SU-DHL-6 (cell line): Measurements from ENCODE around the gene SEC63.
"Not testable (repeated sequence)": the region's sequence is repeated elsewhere in the genome, so short reads cannot be mapped to it uniquely, and the experiment has no call there.

Experiments
- H2AFZ ChIP-seq: fragments of 200-600 bp; sonication (generic); 2 replicates; pipeline ENCODE4 v1.6.1; 2014; ENCODE audit warnings: low read depth, mild to moderate bottlenecking, moderate library complexity, mixed read lengths, antibody characterized with exemption, low read length; ENCODE audit not compliant: severe bottlenecking
- H3F3A ChIP-seq: fragments of 200-600 bp; shearing (Covaris generic); 2 replicates; pipeline ENCODE4 v1.6.0; 2016; ENCODE audit warnings: antibody characterized with exemption, mild to moderate bottlenecking; ENCODE audit not compliant: insufficient read depth
- H3K27ac ChIP-seq: fragments of 200-600 bp; sonication (generic); 2 replicates; pipeline ENCODE4 v1.5.1; 2016; ENCODE audit warnings: low read depth, mild to moderate bottlenecking, low read length, moderate library complexity, mixed read lengths
- H3K27me3 ChIP-seq: fragments of 200-600 bp; sonication (generic), shearing (Covaris generic); 2 replicates; pipeline ENCODE4 v1.6.0; 2014; ENCODE audit warnings: mild to moderate bottlenecking, low read length
- H3K36me3 ChIP-seq: fragments of 200-600 bp; sonication (generic); 2 replicates; pipeline ENCODE4 v1.6.1; 2014; ENCODE audit warnings: mild to moderate bottlenecking, low read length, mixed read lengths
- H3K4me2 ChIP-seq: fragments of 300-600, 200-600 bp; shearing (Covaris generic), sonication (generic); 2 replicates; pipeline ENCODE4 v1.6.0; 2014; ENCODE audit warnings: low read length, low read depth, mild to moderate bottlenecking; ENCODE audit not compliant: poor library complexity, severe bottlenecking
- H3K4me3 ChIP-seq: fragments of 200-600 bp; sonication (generic); 2 replicates; pipeline ENCODE4 v1.5.1; 2014; ENCODE audit warnings: antibody characterized with exemption, low read length, mild to moderate bottlenecking, mixed read lengths; ENCODE audit not compliant: insufficient read depth, poor library complexity, severe bottlenecking
- H3K79me2 ChIP-seq: fragments of 200-600 bp; sonication (generic); 2 replicates; pipeline ENCODE4 v1.6.1; 2014; ENCODE audit warnings: mild to moderate bottlenecking, low read length, moderate library complexity; ENCODE audit not compliant: insufficient read depth
- H3K9ac ChIP-seq: fragments of 200-600 bp; sonication (generic); 2 replicates; pipeline ENCODE4 v1.7.0; 2014; ENCODE audit warnings: mild to moderate bottlenecking, low read length
- H3K9me2 ChIP-seq: fragments of 200-600 bp; sonication (generic); replicated peaks from 2 replicates; pipeline ENCODE4 v1.6.1; 2014; ENCODE audit warnings: low read length; ENCODE audit not compliant: insufficient read depth
- H3K9me3 ChIP-seq: fragments of 200-600 bp; sonication (generic); 2 replicates; pipeline ENCODE4 v1.6.1; 2014; ENCODE audit warnings: low read length, mixed read lengths; ENCODE audit not compliant: insufficient read depth
- H4K20me1 ChIP-seq: fragments of 200-600 bp; sonication (generic); 2 replicates; pipeline ENCODE4 v1.6.1; 2014; ENCODE audit warnings: low read depth, mild to moderate bottlenecking, antibody characterized with exemption, low read length, moderate library complexity, mixed read lengths
- CTCF ChIP-seq: fragments of 200-600 bp; sonication (generic); IDR thresholded peaks from one replicate; pipeline ENCODE4 v1.5.1; 2017; ENCODE audit warnings: antibody characterized with exemption, mild to moderate bottlenecking, low read length, moderate library complexity; ENCODE audit not compliant: insufficient read depth, poor library complexity, severe bottlenecking
- EZH2phosphoT487 ChIP-seq: fragments of 200-600 bp; sonication (generic), shearing (Covaris generic); conservative IDR thresholded peaks from 2 replicates; pipeline ENCODE4 v1.6.1; 2018; ENCODE audit warnings: mild to moderate bottlenecking, antibody characterized with exemption, low read length, moderate library complexity, mixed read lengths

SEC63 gene

GRCh38 chr6:107941199-107941598 lies 16.8 kb downstream of the SEC63 start:
- H3K9me2 ChIP-seq, result no peaks in the 10 kb centered on the region
- no peak overlapping the region for H3K9ac ChIP-seq
- H3K27me3 ChIP-seq, result no peaks in the 10 kb centered on the region
- no peak overlapping the region for H3K4me2 ChIP-seq
- H3F3A ChIP-seq, result no peaks in the 10 kb centered on the region
- no peak for TF ChIP-seq CTCF
- TF ChIP-seq EZH2phosphoT487, result no peak
- no peak overlapping the region for H3K4me3 ChIP-seq
- H2AFZ ChIP-seq, result no peak overlapping the region
- no peaks in the 10 kb centered on the region; the same call in 1 of the 2 replicates for H4K20me1 ChIP-seq
- no peaks in the 10 kb centered on the region for H3K9me3 ChIP-seq
- H3K79me2 ChIP-seq, result peaks cover 97% of the 10 kb centered on the region
- H3K27ac ChIP-seq, result no peak overlapping the region
- H3K36me3 ChIP-seq, result no peaks in the 10 kb centered on the region

- not testable (repeated sequence) for H4K20me1 ChIP-seq, H3K36me3 ChIP-seq, H2AFZ ChIP-seq, H3K9ac ChIP-seq, H3F3A ChIP-seq, H3K4me2 ChIP-seq, H3K9me2 ChIP-seq, H3K27me3 ChIP-seq, H3K27ac ChIP-seq, H3K9me3 ChIP-seq, H3K4me3 ChIP-seq
- H3K79me2 ChIP-seq, result peaks cover 79% of the 10 kb centered on the region
Observed at GRCh38 chr6:107936910-107937292, 21.1 kb downstream of the SEC63 start.

GRCh38 chr6:107936162-107936909 lies 21.7 kb downstream of the SEC63 start:
- Histone ChIP-seq H4K20me1 (no peaks in the 10 kb centered on the region; the same call in 1 of the 2 replicates), H3K9ac (no peak overlapping the region), H3K27me3 (no peaks in the 10 kb centered on the region), H3K9me2 (no peaks in the 10 kb centered on the region), H3F3A (0 out of 2 replicates have a peak, but pooled peaks cover 5% of the 10 kb centered on the region), H3K79me2 (peaks cover 79% of the 10 kb centered on the region), H3K4me2 (no peak overlapping the region), H3K36me3 (no peaks in the 10 kb centered on the region), H2AFZ (no peak overlapping the region), H3K9me3 (no peaks in the 10 kb centered on the region), H3K4me3 (no peak overlapping the region), H3K27ac (no peak overlapping the region)
- TF ChIP-seq CTCF, result no peak
- no peak for TF ChIP-seq EZH2phosphoT487

GRCh38 chr6:107934229-107934628 lies 23.8 kb downstream of the SEC63 start:
- not testable (repeated sequence) for H3K4me3 ChIP-seq, H2AFZ ChIP-seq, H3K4me2 ChIP-seq, H3K27me3 ChIP-seq, H3K9me3 ChIP-seq, H3F3A ChIP-seq, H3K9me2 ChIP-seq, H3K36me3 ChIP-seq, H3K9ac ChIP-seq, H3K27ac ChIP-seq, H4K20me1 ChIP-seq
- peaks cover 79% of the 10 kb centered on the region for H3K79me2 ChIP-seq
